HepG2 (cell line): ENCODE results near the gene MEAF6. TPM values are rescaled to one million over a fixed set of nuclear protein-coding genes. Genes with fewer than 3 reads are reported as not detected.

Experiments used
- ATF6 ChIP-seq: sonication (generic); formaldehyde crosslinking; conservative IDR thresholded peaks from 2 replicates; pipeline ENCODE4 v1.4.0; 2020; ENCODE audit warnings: missing genetic modification reagents
- ATF7 ChIP-seq, 2 experiments: fragments of 450-650 bp in 1 of 2; sonication (generic) in 1 of 2; formaldehyde crosslinking in 1 of 2; IDR thresholded peaks; 2 replicates each; pipeline versions ENCODE4 v1.4.0 to v1.6.1; 2016 to 2020; ENCODE audit warnings: antibody characterized with exemption in 1 of 2, mild to moderate bottlenecking in 1 of 2, missing genetic modification reagents in 1 of 2
- CCDC6 ChIP-seq: sonication (generic); formaldehyde crosslinking; IDR thresholded peaks from 2 replicates; pipeline ENCODE4 v1.8.1; 2022; ENCODE audit warnings: mild to moderate bottlenecking, missing genetic modification reagents, moderate library complexity
- ELK4 ChIP-seq: sonication (generic); formaldehyde crosslinking; IDR thresholded peaks from 2 replicates; pipeline ENCODE4 v1.9.0; 2021; ENCODE audit warnings: missing genetic modification reagents, borderline replicate concordance
- ESRRA ChIP-seq: sonication (generic); formaldehyde crosslinking; IDR thresholded peaks from 2 replicates; pipeline ENCODE4 v1.5.1; 2020; ENCODE audit warnings: mild to moderate bottlenecking, low read depth, missing genetic modification reagents
- GPBP1L1 ChIP-seq: sonication (generic); formaldehyde crosslinking; IDR thresholded peaks from 2 replicates; pipeline ENCODE4 v1.5.0; 2020; ENCODE audit warnings: mild to moderate bottlenecking, missing genetic modification reagents
- HOXA7 ChIP-seq: sonication (generic); formaldehyde crosslinking; IDR thresholded peaks from 2 replicates; pipeline ENCODE4 v1.8.1; 2022; ENCODE audit warnings: mild to moderate bottlenecking, missing genetic modification reagents, moderate library complexity
- KLF16 ChIP-seq, 2 experiments: sonication (generic) in 1 of 2; formaldehyde crosslinking in 1 of 2; IDR thresholded peaks; 2 replicates each; pipeline versions ENCODE4 v1.6.1 to v1.8.0; 2016 to 2023; ENCODE audit warnings: missing genetic modification reagents in 2 of 2, missing compliant biosample characterization in 1 of 2
- MED13 ChIP-seq: sonication (generic); formaldehyde crosslinking; IDR thresholded peaks from 2 replicates; pipeline ENCODE4 v1.5.0; 2020; ENCODE audit warnings: missing genetic modification reagents
- MLLT10 ChIP-seq: sonication (generic); formaldehyde crosslinking; IDR thresholded peaks from 2 replicates; pipeline ENCODE4 v1.4.0; 2020; ENCODE audit warnings: missing genetic modification reagents
- NCOR1 ChIP-seq: fragments of 200-600 bp; sonication (generic); IDR thresholded peaks from 2 replicates; pipeline ENCODE4 v1.7.0; 2017; ENCODE audit warnings: antibody characterized with exemption, low read length, borderline replicate concordance
- RBM39 ChIP-seq: fragments of 200-400 bp; formaldehyde crosslinking; IDR thresholded peaks from one replicate; pipeline ENCODE4 v1.6.1; 2018; ENCODE audit warnings: antibody characterized with exemption, mild to moderate bottlenecking, low read depth, low read length; ENCODE audit not compliant: poor library complexity, severe bottlenecking
- RFX1 ChIP-seq: fragments of 450-650 bp; IDR thresholded peaks from 2 replicates; pipeline ENCODE4 v1.6.1; 2017
- SNAPC2 ChIP-seq: sonication (generic); formaldehyde crosslinking; IDR thresholded peaks from 2 replicates; pipeline ENCODE4 v1.8.1; 2022; ENCODE audit warnings: mild to moderate bottlenecking, missing genetic modification reagents
- SNRNP70 ChIP-seq: fragments of 200-400 bp; formaldehyde crosslinking; IDR thresholded peaks from 2 replicates; pipeline ENCODE4 v1.6.1; 2017; ENCODE audit warnings: mild to moderate bottlenecking, low read depth, low read length, moderate library complexity
- TEAD2 ChIP-seq: sonication (generic); formaldehyde crosslinking; IDR thresholded peaks from 2 replicates; pipeline ENCODE4 v1.9.0; 2021; ENCODE audit warnings: missing genetic modification reagents
- TSC22D2 ChIP-seq: sonication (generic); formaldehyde crosslinking; IDR thresholded peaks from 2 replicates; pipeline ENCODE4 v1.5.1; 2020; ENCODE audit warnings: missing genetic modification reagents, mild to moderate bottlenecking, borderline replicate concordance
- ZBTB21 ChIP-seq: sonication (generic); formaldehyde crosslinking; IDR thresholded peaks from 2 replicates; pipeline ENCODE4 v1.4.0; 2020; ENCODE audit warnings: missing genetic modification reagents
- ZNF329 ChIP-seq: sonication (generic); formaldehyde crosslinking; IDR thresholded peaks from 2 replicates; pipeline ENCODE4 v1.9.0; 2021; ENCODE audit warnings: low read depth, mild to moderate bottlenecking, missing genetic modification reagents
- ZNF564 ChIP-seq: sonication (generic); formaldehyde crosslinking; IDR thresholded peaks from 2 replicates; pipeline ENCODE4 v1.8.1; 2023; ENCODE audit warnings: mild to moderate bottlenecking, missing genetic modification reagents
- ZNF589 ChIP-seq: sonication (generic); formaldehyde crosslinking; conservative IDR thresholded peaks from 2 replicates; pipeline ENCODE4 v1.8.0; 2022; ENCODE audit warnings: mild to moderate bottlenecking, moderate library complexity, missing genetic modification reagents
- ZNF709 ChIP-seq: sonication (generic); formaldehyde crosslinking; IDR thresholded peaks from 2 replicates; pipeline ENCODE4 v1.5.0; 2020; ENCODE audit warnings: mild to moderate bottlenecking, missing genetic modification reagents
- ZNF749 ChIP-seq: sonication (generic); formaldehyde crosslinking; IDR thresholded peaks from 2 replicates; pipeline ENCODE4 v1.8.0; 2022; ENCODE audit warnings: mild to moderate bottlenecking, missing genetic modification reagents, moderate library complexity, borderline replicate concordance
- ZNF773 ChIP-seq: sonication (generic); formaldehyde crosslinking; IDR thresholded peaks from 2 replicates; pipeline ENCODE4 v1.4.0; 2020; ENCODE audit warnings: missing genetic modification reagents, borderline replicate concordance
- ZSCAN5A ChIP-seq: sonication (generic); formaldehyde crosslinking; IDR thresholded peaks from 2 replicates; pipeline ENCODE4 v1.8.0; 2022; ENCODE audit warnings: mild to moderate bottlenecking, missing genetic modification reagents, borderline replicate concordance
- polyA plus RNA-seq, 8 experiments: library from polyadenylated mRNA; depleted of rRNA in 3 of 8; stranded (reverse) in 7 of 8; unstranded in 1 of 8; fragments of >200 nt; fragmentation: Illumina TruSeq in 4 of 8; extraction: Trizol in 4 of 8; gene quantifications; 2 replicates each; pipeline versions ENCODE4 v1.2.1 to v1.2.3, GENCODE V29; 2011 to 2016; ENCODE audit warnings: low read depth in 4 of 8, missing spikeins in 1 of 8, mixed read lengths in 1 of 8; ENCODE audit not compliant: insufficient read depth in 1 of 8
- total RNA-seq, 5 experiments: library from RNA; depleted of rRNA; stranded (reverse); fragments of >200 nt; fragmentation: Illumina TruSeq; extraction: Trizol; gene quantifications; 2 replicates each; pipeline ENCODE4 v1.2.3, GENCODE V29; 2016; ENCODE audit warnings: low read depth in 1 of 5

The MEAF6 gene
- total and polyA plus RNA-seq, 2 of the 13 experiments (the other 11 are each of a cell fraction or from before 2014, with no cell fraction given), result 29.5 to 45.6 TPM

GRCh38 chr1:37474046-37474696 lies 40.4 kb downstream of the MEAF6 start, which contains the start of gene ZC3H12A (continued):
- no peak for TF ChIP-seq ELK4 (CRISPR knock-in tag)
- no peak for TF ChIP-seq SNRNP70
- TF ChIP-seq ZNF564 (CRISPR knock-in tag), result peak; percentile 75; the same call in 1 of the 2 replicates
- no peak for TF ChIP-seq ZNF773 (CRISPR knock-in tag)
- TF ChIP-seq ZNF709, result no peak
- TF ChIP-seq ATF7 (IDR thresholded peaks at IDR 0.05), result no peak
- TF ChIP-seq ATF7 (CRISPR knock-in tag; IDR thresholded peaks at IDR 0.05), result no peak
- TF ChIP-seq TSC22D2 (CRISPR knock-in tag), result peak; percentile 73; the same call in 1 of the 2 replicates
- no peak for TF ChIP-seq RFX1
- no peak for TF ChIP-seq MED13
- TF ChIP-seq NCOR1, result no peak
- TF ChIP-seq KLF16 (CRISPR knock-in tag; IDR thresholded peaks at IDR 0.05), result no peak; a peak in 1 of 4 replicates
- no peak for TF ChIP-seq ZSCAN5A (CRISPR knock-in tag)
- peak; percentile 54; the same call in 1 of the 2 replicates for TF ChIP-seq ZNF329 (CRISPR knock-in tag)
- TF ChIP-seq TEAD2, result no peak
- no peak for TF ChIP-seq ZBTB21 (CRISPR knock-in tag)
- TF ChIP-seq RBM39, result no peak
- TF ChIP-seq ZNF589 (CRISPR knock-in tag), result peak; percentile 39; the same call in 1 of the 2 replicates
- TF ChIP-seq SNAPC2 (CRISPR knock-in tag), result no peak
- no peak for TF ChIP-seq GPBP1L1
- no peak for TF ChIP-seq MLLT10
- TF ChIP-seq HOXA7 (CRISPR knock-in tag), result no peak
- TF ChIP-seq CCDC6 (CRISPR knock-in tag), result peak; percentile 57; the same call in 1 of the 2 replicates
- TF ChIP-seq ATF6 (CRISPR knock-in tag), result no peak
- TF ChIP-seq ESRRA (CRISPR knock-in tag), result no peak
- TF ChIP-seq ZNF749 (CRISPR knock-in tag), result no peak
